Smooth muscle cell (in vitro differentiated cells): Measurements from ENCODE around the gene SLC39A11. TPM values are rescaled to one million over a fixed set of nuclear protein-coding genes. Genes with fewer than 3 reads are reported as not detected.

ENCODE experiments used
- DNase-seq: peaks from one replicate; lab custom pipeline; 2025; ENCODE audit not compliant: unreplicated experiment; lab: John Stamatoyannopoulos, UW
- H2AFZ ChIP-seq: fragments of 200-600 bp; sonication (generic); 2 replicates; pipeline ENCODE4 v1.6.0; 2016; ENCODE audit warnings: antibody characterized with exemption, low read depth, mild to moderate bottlenecking
- H3F3A ChIP-seq: fragments of 200-600 bp; sonication (generic); 2 replicates; pipeline ENCODE4 v1.6.0; 2017; ENCODE audit warnings: antibody characterized with exemption, low read depth
- H3K27ac ChIP-seq: fragments of 200-600 bp; sonication (generic); 2 replicates; pipeline ENCODE4 v1.5.1; 2016; ENCODE audit warnings: low read depth, mild to moderate bottlenecking
- H3K27me3 ChIP-seq: fragments of 200-600 bp; sonication (generic); 2 replicates; pipeline ENCODE4 v1.6.1; 2016; ENCODE audit warnings: low read depth, mild to moderate bottlenecking
- H3K36me3 ChIP-seq: fragments of 200-600 bp; sonication (generic); 2 replicates; pipeline ENCODE4 v1.5.1; 2016; ENCODE audit warnings: low read depth
- H3K4me1 ChIP-seq: fragments of 200-600 bp; sonication (generic); 2 replicates; pipeline ENCODE4 v1.5.1; 2016; ENCODE audit warnings: low read depth
- H3K4me2 ChIP-seq: fragments of 200-600 bp; sonication (generic); 2 replicates; pipeline ENCODE4 v1.6.0; 2016; ENCODE audit warnings: mild to moderate bottlenecking
- H3K4me3 ChIP-seq: fragments of 200-600 bp; sonication (generic); 2 replicates; pipeline ENCODE4 v1.5.1; 2016; ENCODE audit warnings: mild to moderate bottlenecking
- H3K79me2 ChIP-seq: fragments of 200-600 bp; sonication (generic); 2 replicates; pipeline ENCODE4 v1.6.0; 2016; ENCODE audit warnings: low read depth, mild to moderate bottlenecking
- H3K9ac ChIP-seq: fragments of 200-600 bp; sonication (generic); 2 replicates; pipeline ENCODE4 v1.6.0; 2016; ENCODE audit warnings: low read depth
- H3K9me3 ChIP-seq: fragments of 200-600 bp; sonication (generic); replicated peaks from 2 replicates; pipeline ENCODE4 v1.5.1; 2016; ENCODE audit warnings: low read depth
- H4K20me1 ChIP-seq: fragments of 200-600 bp; sonication (generic); 2 replicates; pipeline ENCODE4 v1.6.0; 2016; ENCODE audit warnings: low read depth
- WGBS: methylation state at CpG from one replicate; pipeline ENCODE4 v1.1.7; 2016; ENCODE audit warnings: low lambda C conversion rate; 5-methylcytosine and 5-hydroxymethylcytosine counted together
- polyA plus RNA-seq: library from polyadenylated mRNA; unstranded; fragments of >200 nt; fragmentation: Nextera tagmentation; extraction: Ambion mirVana; gene quantifications from 2 replicates; pipeline ENCODE4 v1.2.1, GENCODE V29; 2016
- total RNA-seq: library from RNA; depleted of rRNA; stranded (reverse); fragments of >200 nt; gene quantifications from 2 replicates; pipeline ENCODE4 v1.2.3, GENCODE V29; 2014
- TF ChIP-seq, protein P1 (sequence below): fragments of 200-600 bp; sonication (generic); IDR thresholded peaks from 2 replicates; pipeline ENCODE4 v1.5.1; 2017; ENCODE audit warnings: borderline replicate concordance, mild to moderate bottlenecking, antibody characterized with exemption; ENCODE audit not compliant: insufficient read depth, poor library complexity, severe bottlenecking

Gene SLC39A11
- total and polyA plus RNA-seq, 2 experiments from 2014 or later, result 9.2 to 36.7 TPM

DNA sequence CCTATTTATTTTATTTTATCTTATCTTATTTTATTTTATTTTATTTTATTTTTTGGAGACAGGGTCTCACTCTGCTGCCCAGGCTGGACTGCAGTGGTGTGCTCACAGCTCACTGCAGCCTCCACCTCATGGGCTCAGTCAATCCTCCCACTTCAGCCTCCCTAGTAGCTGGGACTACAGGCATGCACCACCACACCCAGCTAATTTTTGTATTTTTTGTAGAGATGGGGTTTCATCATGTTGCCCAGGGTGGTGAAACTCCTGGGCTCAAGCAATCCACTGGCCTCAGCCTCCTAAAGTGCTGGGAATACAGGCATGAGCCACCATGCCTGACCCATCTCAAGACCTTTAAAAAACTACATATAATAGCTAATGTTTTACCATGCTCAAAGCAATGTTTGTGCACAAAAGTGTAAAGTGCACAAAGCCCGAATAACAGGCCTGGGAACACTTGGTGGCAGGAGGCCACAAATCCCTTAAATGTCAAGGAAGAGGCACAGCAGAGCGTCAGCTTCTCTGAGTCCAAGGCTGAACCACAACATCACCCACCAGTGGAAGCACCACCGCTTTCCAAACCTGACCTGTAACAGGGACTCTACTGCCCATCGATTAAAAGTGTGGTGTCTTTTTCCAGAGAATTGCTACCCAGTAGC, 30.6 kb upstream of the SLC39A11 start:
- no peak for DNase-seq
- no peak overlapping the region for H2AFZ ChIP-seq
- H3K4me3 ChIP-seq, result no peak overlapping the region
- no peaks in the 10 kb centered on the region for H3K36me3 ChIP-seq
- no peaks in the 10 kb centered on the region for H3K4me1 ChIP-seq
- no peaks in the 10 kb centered on the region for H3K79me2 ChIP-seq
- H4K20me1 ChIP-seq, result no peaks in the 10 kb centered on the region
- WGBS, result 88% methylated on average over 4 of the region's 4 CpGs
- no peak overlapping the region for H3K4me2 ChIP-seq
- H3K27ac ChIP-seq, result no peak overlapping the region
- no peak overlapping the region for H3K9ac ChIP-seq
- TF ChIP-seq, protein P1, sequence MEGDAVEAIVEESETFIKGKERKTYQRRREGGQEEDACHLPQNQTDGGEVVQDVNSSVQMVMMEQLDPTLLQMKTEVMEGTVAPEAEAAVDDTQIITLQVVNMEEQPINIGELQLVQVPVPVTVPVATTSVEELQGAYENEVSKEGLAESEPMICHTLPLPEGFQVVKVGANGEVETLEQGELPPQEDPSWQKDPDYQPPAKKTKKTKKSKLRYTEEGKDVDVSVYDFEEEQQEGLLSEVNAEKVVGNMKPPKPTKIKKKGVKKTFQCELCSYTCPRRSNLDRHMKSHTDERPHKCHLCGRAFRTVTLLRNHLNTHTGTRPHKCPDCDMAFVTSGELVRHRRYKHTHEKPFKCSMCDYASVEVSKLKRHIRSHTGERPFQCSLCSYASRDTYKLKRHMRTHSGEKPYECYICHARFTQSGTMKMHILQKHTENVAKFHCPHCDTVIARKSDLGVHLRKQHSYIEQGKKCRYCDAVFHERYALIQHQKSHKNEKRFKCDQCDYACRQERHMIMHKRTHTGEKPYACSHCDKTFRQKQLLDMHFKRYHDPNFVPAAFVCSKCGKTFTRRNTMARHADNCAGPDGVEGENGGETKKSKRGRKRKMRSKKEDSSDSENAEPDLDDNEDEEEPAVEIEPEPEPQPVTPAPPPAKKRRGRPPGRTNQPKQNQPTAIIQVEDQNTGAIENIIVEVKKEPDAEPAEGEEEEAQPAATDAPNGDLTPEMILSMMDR, result no peak
- no peaks in the 10 kb centered on the region for H3K9me3 ChIP-seq
- no peaks in the 10 kb centered on the region for H3F3A ChIP-seq
- no peaks in the 10 kb centered on the region for H3K27me3 ChIP-seq

DNA sequence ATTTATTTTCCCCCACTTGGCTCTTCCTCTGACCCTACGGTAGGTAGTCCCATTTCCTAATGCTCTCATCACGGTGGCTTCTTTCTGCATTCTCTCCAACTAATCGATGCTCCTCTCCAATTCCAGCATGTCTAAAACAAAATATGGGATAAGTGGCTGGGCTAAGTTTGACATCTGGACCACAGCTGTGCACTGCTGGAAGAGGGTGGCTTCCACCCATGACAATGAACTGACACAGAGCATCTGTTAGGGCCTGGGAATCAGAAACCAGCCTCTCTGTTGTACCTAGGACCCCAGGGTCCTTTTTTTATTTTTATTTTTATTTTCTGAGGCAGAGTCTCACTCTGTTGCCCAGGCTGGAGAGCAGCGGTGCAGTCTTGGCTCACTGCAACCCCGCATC, 29.0 kb upstream of the SLC39A11 start:
- Histone ChIP-seq H3K79me2 (no peaks in the 10 kb centered on the region), H3K36me3 (no peaks in the 10 kb centered on the region), H4K20me1 (no peaks in the 10 kb centered on the region), H2AFZ (no peak overlapping the region), H3F3A (no peaks in the 10 kb centered on the region), H3K27me3 (no peaks in the 10 kb centered on the region), H3K4me1 (no peaks in the 10 kb centered on the region), H3K9ac (no peak overlapping the region), H3K4me3 (no peak overlapping the region), H3K4me2 (no peak overlapping the region), H3K27ac (no peak overlapping the region), H3K9me3 (no peaks in the 10 kb centered on the region)
- no peak for DNase-seq
- TF ChIP-seq, protein P1, result no peak
- WGBS, result 93% methylated on average over 5 of the region's 5 CpGs

DNA sequence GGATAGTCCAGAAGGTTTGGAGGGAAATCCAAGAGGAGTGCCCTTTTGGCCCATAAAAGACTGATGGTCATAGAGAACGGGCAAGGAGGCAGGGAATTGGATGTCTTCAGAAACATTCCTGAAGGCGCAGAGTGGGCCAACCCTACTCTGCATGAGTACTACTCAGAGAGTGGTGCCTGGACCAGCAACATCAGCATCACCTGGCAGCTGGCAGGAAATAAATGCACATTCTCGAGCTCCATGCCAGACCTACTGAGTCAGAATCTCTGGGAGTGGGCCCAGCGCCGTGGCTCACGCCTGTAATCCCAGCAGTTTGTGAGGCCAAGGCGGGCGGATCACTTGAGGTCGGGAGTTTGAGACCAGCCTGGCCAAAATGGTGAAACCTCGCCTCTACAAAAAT, 27.1 kb upstream of the SLC39A11 start:
- Histone ChIP-seq H2AFZ (no peak overlapping the region), H3K27me3 (no peaks in the 10 kb centered on the region), H3K4me2 (no peak overlapping the region), H3F3A (no peaks in the 10 kb centered on the region), H3K27ac (no peak overlapping the region), H3K36me3 (no peaks in the 10 kb centered on the region), H3K4me3 (no peak overlapping the region), H3K4me1 (no peaks in the 10 kb centered on the region), H3K9me3 (no peaks in the 10 kb centered on the region), H4K20me1 (no peaks in the 10 kb centered on the region), H3K79me2 (no peaks in the 10 kb centered on the region), H3K9ac (no peak overlapping the region)
- TF ChIP-seq, protein P1, result no peak
- WGBS, result 88% methylated on average over 10 of the region's 10 CpGs
- no peak for DNase-seq

DNA sequence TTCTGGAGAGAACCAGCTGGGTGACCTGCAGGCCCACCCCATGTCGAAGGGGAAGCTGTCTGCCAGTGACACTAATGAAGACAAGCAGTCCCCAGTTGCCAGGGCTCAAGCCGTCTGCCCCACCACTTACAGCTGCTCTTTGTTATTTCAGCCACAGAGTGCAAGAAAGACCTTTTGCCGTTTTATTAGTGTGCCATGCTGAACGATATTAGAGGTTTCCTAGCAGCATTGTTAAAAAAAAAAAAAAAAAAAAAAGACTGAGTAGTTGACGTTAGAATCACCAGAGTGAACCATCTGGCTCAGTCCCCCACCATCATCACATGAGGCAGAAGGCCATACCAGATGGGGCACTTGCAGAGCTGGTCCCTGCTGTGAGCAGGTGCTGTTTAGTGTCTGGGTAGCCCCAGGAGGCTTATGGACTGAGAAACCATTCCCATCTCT, 26.5 kb upstream of the SLC39A11 start:
- H3K9me3 ChIP-seq, result no peaks in the 10 kb centered on the region
- H3F3A ChIP-seq, result no peaks in the 10 kb centered on the region
- WGBS, result 79% methylated on average over 5 of the region's 5 CpGs
- H3K9ac ChIP-seq, result no peak overlapping the region
- no peak overlapping the region for H2AFZ ChIP-seq
- no peaks in the 10 kb centered on the region for H3K36me3 ChIP-seq
- H4K20me1 ChIP-seq, result no peaks in the 10 kb centered on the region
- no peaks in the 10 kb centered on the region for H3K27me3 ChIP-seq
- DNase-seq, result no peak
- TF ChIP-seq, protein P1, result no peak
- no peak overlapping the region for H3K27ac ChIP-seq
- H3K4me1 ChIP-seq, result no peaks in the 10 kb centered on the region
- H3K79me2 ChIP-seq, result no peaks in the 10 kb centered on the region
- no peak overlapping the region for H3K4me3 ChIP-seq
- H3K4me2 ChIP-seq, result no peak overlapping the region
